PC-3 (cell line): Measurements from ENCODE around the gene CDK11A. TPM values are rescaled to one million over a fixed set of nuclear protein-coding genes. Genes with fewer than 3 reads are reported as not detected.
A peak's percentile ranks its signal among the peaks of the same experiment; 100 is the strongest.
"Not testable (repeated sequence)": the region's sequence is repeated elsewhere in the genome, so short reads cannot be mapped to it uniquely, and the experiment has no call there.

Source experiments
- ATAC-seq: fragments of 200-7000 bp; cut with Tn5 transposase; 2 replicates; pipeline ENCODE4 v1.9.1; 2020; ENCODE audit warnings: mild to moderate bottlenecking, moderate library complexity
- BruUV-seq: library from RNA; stranded (reverse); fragments of 400-500 nt; replicated peaks from 2 replicates; lab custom pipeline; 2021; lab: Mats Ljungman, UMichigan
- CTCF ChIA-PET: fragments of 300-600 bp; sonication (Branson Sonifier 250); formaldehyde crosslinking; loops from one replicate; lab custom pipeline; 2022; ENCODE audit warnings: antibody characterized with exemption; lab: Charles Lee
- POLR2A ChIA-PET: fragments of 300-600 bp; sonication (Branson Sonifier 250); formaldehyde crosslinking; loops from one replicate; lab custom pipeline; 2022; ENCODE audit warnings: antibody characterized with exemption; ENCODE audit not compliant: unreplicated experiment; lab: Charles Lee
- DNase-seq: peaks from one replicate; pipeline ENCODE4 v3.0.0-alpha.2; 2015
- H2AFZ ChIP-seq: fragments of 300-600 bp; sonication (generic); 2 replicates; pipeline ENCODE4 v1.6.0; 2016; ENCODE audit warnings: antibody characterized with exemption, low read length
- H3F3A ChIP-seq: fragments of 300-600 bp; sonication (generic); one replicate; pipeline ENCODE4 v1.6.0; 2017; ENCODE audit warnings: antibody characterized with exemption, low read length, control low read depth, mild to moderate bottlenecking; ENCODE audit not compliant: unreplicated experiment
- H3K27ac ChIP-seq: fragments of 300-600 bp; sonication (generic); 2 replicates; pipeline ENCODE4 v1.5.1; 2016; ENCODE audit warnings: mild to moderate bottlenecking, low read length
- H3K27me3 ChIP-seq: fragments of 300-600 bp; sonication (generic); 2 replicates; pipeline ENCODE4 v1.6.1; 2016; ENCODE audit warnings: low read length, mixed read lengths
- H3K36me3 ChIP-seq: fragments of 300-600 bp; sonication (generic); 2 replicates; pipeline ENCODE4 v1.6.1; 2016; ENCODE audit warnings: low read depth, mixed run types, low read length, mixed read lengths
- H3K4me1 ChIP-seq: fragments of 300-600 bp; sonication (generic); 2 replicates; pipeline ENCODE4 v1.5.1; 2016; ENCODE audit warnings: low read length; ENCODE audit not compliant: insufficient read depth
- H3K4me2 ChIP-seq: fragments of 300-600 bp; sonication (generic); 2 replicates; pipeline ENCODE4 v1.6.0; 2016; ENCODE audit warnings: low read length
- H3K4me3 ChIP-seq: fragments of 300-600 bp; sonication (generic); 2 replicates; pipeline ENCODE4 v1.5.1; 2016; ENCODE audit warnings: mild to moderate bottlenecking, low read length, mixed read lengths
- H3K79me2 ChIP-seq: fragments of 300-600 bp; sonication (generic); 2 replicates; pipeline ENCODE4 v1.6.1; 2017; ENCODE audit warnings: low read length, mixed read lengths
- H3K9ac ChIP-seq: fragments of 300-600 bp; sonication (generic); 2 replicates; pipeline ENCODE4 v1.6.0; 2016; ENCODE audit warnings: mild to moderate bottlenecking, low read length
- H3K9me2 ChIP-seq: fragments of 300-600 bp; sonication (generic); replicated peaks from 2 replicates; pipeline ENCODE4 v1.6.1; 2016; ENCODE audit warnings: mixed run types, low read length, mixed read lengths
- H3K9me3 ChIP-seq: fragments of 300-600 bp; sonication (generic); 2 replicates; pipeline ENCODE4 v1.6.1; 2016; ENCODE audit warnings: low read length, mixed read lengths
- H4K20me1 ChIP-seq: fragments of 300-600 bp; sonication (generic); 2 replicates; pipeline ENCODE4 v1.6.1; 2016; ENCODE audit warnings: low read length, mixed read lengths
- intact Hi-C: fragments of 100-400 bp; cut with micrococcal nuclease; formaldehyde crosslinking; loops from 2 replicates; pipeline ENCODE4 v1.9.0; 2023
- total RNA-seq: library from RNA; depleted of rRNA; stranded (reverse); fragments of >200 nt; gene quantifications from 2 replicates; pipeline ENCODE4 v1.2.3, GENCODE V29; 2014

Gene CDK11A
- total RNA-seq, 1 experiment from 2014 or later, result 11.6 TPM

DNA sequence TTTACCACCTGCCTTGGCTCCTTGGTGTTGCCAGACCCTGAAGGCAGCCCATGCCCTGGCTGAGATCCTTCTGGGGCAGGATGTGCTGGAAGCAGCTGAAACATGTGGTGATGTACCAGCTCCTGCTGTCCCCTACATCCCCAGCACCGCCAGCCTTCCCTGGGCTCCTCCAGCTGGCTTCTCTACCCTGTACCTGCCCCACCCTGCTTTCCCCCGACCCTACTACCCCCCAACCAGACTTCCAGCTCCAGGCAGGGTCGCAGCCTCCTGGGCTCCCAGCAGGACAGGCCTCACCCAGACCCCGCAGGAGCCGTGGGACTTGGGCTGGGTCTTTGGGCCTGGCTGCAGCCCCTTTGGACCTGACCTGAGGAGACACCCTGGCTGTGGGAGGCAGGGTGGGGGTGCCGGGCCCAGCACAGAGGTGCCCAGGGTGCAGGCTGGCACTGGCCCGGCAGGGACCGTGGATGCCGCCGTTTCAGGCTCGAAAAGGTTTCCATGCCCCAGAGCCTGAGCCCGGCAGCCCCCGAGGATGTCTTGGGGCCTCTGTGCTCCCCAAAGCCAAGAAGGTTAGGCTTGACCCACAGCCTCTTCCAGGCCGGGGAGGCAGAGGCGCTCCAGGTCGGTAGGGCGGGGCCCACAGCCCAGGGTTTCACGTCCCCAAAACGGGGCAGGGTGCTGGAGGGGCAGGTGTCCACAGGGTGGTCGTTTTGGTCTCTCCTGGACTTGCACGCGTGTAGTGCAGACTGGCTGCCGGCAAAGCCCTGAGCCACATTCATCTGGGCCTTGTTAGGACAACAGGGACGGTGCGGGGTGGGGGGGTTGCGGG is 26.6 kb downstream of the CDK11A start:
- H3K79me2 ChIP-seq, H3F3A ChIP-seq, H3K9me2 ChIP-seq, H3K27me3 ChIP-seq, H3K4me2 ChIP-seq, POLR2A ChIA-PET, H2AFZ ChIP-seq, H4K20me1 ChIP-seq, H3K9ac ChIP-seq, BruUV-seq, intact Hi-C loops, ATAC-seq, H3K4me3 ChIP-seq, H3K9me3 ChIP-seq, H3K27ac ChIP-seq, CTCF ChIA-PET, H3K36me3 ChIP-seq, H3K4me1 ChIP-seq, DNase-seq: not testable (repeated sequence)

DNA sequence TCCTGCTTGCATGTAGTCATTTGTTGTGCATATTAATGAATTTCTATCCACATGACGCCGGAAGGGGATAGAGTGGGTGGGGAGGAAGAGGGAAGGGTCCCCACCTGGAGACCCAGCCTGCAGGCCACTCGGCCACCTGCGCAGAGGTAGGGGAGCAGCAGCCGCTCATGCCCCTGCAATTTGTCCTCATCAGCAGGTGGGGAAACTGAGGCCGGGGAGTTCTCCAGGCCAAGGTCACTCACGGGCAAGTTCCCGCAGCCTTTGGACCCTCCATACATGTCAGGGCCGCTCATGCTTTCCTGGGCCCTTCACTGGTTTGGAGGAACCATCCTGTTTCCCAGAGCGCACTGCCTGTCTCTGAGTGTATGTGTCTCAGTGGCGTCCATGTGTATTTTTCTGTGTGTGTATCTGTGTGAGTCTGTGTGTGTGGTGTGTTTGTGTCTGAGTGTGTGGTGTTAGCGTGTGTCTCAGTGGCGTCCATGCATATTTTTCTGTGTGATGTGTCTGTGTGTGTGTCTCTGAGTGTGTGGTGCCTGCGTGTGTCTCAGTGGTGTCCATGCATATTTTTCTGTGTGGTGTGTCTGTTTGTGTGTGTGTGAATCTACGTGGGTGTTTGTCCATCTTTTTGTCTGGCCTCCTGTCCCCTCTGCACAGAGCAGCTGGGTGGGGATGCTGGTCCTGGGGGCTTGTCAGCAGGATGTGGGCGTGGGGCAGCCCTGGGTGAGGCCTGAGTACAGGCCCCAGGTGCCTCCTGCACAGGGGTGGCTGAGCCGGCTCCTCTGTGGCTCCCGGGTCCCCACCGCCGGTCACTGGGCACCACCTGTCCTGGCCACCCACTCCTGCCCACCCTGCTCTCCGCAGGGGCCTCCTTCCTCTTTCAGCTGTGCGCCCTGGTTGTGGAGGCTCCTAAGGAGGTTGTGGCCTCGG is 27.5 kb downstream of the CDK11A start:
- BruUV-seq, DNase-seq, CTCF ChIA-PET, H3K9ac ChIP-seq, H3K4me2 ChIP-seq, POLR2A ChIA-PET, H3K4me1 ChIP-seq, H3K9me3 ChIP-seq, H3K9me2 ChIP-seq, H3F3A ChIP-seq, intact Hi-C loops, H3K79me2 ChIP-seq, H3K36me3 ChIP-seq, H3K27ac ChIP-seq, H3K4me3 ChIP-seq, H3K27me3 ChIP-seq, H2AFZ ChIP-seq, ATAC-seq, H4K20me1 ChIP-seq: not testable (repeated sequence)

DNA sequence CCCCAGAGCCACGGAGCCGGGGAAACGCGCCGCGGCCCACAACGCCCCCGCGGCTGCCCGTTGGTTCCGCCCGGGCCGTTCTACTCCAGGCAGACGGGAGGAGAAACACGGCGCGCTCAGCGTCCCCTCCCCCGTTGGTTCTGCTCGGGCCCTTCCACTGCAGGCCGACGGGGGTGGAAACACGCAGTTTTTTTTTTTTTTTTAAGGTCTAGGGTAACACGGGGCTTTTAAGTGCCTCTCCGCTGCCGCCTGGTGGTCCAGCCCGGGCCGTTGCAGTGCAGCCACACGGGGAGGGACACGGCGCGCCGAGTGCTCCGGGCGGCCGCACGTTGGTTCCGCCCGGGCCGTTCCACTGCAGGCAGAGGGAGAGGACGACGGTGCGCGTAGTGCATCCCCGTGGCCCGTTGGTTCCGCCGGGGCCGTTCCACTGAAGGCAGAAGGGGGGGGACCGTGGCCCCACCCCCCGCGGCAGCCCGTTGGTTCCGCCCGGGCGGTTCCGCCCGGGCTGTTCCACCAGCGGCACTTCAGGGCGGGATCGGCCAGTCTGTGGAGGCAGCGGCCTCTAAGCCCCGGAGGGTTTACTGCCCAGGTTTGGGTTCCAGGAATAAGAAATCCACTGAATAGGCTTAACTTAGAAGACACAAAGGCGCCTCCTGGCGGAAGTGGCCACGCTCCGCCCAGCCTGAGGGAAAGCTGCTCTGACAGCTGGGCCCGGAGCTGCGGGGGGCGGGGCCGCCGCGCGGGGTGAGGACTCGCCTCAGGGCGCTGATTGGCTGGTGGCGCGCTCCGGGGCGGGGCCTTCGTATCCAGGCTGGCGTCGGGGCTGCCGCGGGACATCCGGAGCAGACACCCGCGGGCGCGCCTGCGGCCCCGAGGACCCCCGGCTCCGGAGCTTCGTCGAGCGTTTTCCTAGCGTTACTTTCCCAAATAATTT is 31.2 kb downstream of the CDK11A start, which contains the start of gene SLC35E2B:
SLC35E2B (minus strand) TSS at position 82 of the 934 bp plus-strand sequence. CDS start 16,096 bp downstream, outside the sequence.
- BruUV-seq, H3K9me2 ChIP-seq, H3F3A ChIP-seq, H3K27me3 ChIP-seq, H3K79me2 ChIP-seq, intact Hi-C loops, H2AFZ ChIP-seq, H3K36me3 ChIP-seq, CTCF ChIA-PET, POLR2A ChIA-PET, H3K9me3 ChIP-seq, H3K4me1 ChIP-seq, H4K20me1 ChIP-seq: not testable (repeated sequence)
- ATAC-seq, result peak; percentile 81
- Histone ChIP-seq H3K27ac (peak within 1 kb of the TSS; percentile 85), H3K4me2 (peak within 1 kb of the TSS; percentile 70), H3K9ac (peak within 1 kb of the TSS; percentile 83), H3K4me3 (peak within 1 kb of the TSS; percentile 64)
- DNase-seq, result peak; percentile 80

DNA sequence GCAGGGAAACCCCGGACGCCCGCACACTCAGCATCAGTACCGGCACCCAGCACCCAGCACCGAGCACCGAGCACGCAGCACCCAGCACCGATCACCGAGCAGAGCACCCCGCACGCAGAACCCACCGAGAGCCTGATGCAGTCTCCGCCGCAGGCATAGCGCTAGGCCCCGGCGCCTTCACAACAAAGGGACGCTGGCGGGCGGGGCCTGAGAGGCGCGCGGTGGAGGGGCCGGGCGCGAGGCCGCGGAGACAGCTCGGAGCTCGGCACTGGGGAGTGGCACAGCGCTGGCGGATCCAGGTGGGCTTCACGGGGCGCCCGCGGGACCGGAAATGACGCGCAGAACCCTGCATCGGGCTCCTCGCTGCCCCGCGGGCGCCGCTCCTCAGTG is 31.8 kb downstream of the CDK11A start:
- Histone ChIP-seq H3K4me2 (peak overlapping the region; percentile 70; the same call in 1 of the 2 replicates), H3K4me3 (peak overlapping the region; percentile 64), H3K27ac (peak overlapping the region; percentile 85), H3K9ac (peak overlapping the region; percentile 83)
- POLR2A ChIA-PET, H3K9me3 ChIP-seq, BruUV-seq, CTCF ChIA-PET, H4K20me1 ChIP-seq, H3K9me2 ChIP-seq, H3K4me1 ChIP-seq, H3K27me3 ChIP-seq, H3F3A ChIP-seq, H3K36me3 ChIP-seq, H3K79me2 ChIP-seq, intact Hi-C loops, H2AFZ ChIP-seq: not testable (repeated sequence)
- peak; percentile 75 for ATAC-seq
- DNase-seq, result peak; percentile 60

DNA sequence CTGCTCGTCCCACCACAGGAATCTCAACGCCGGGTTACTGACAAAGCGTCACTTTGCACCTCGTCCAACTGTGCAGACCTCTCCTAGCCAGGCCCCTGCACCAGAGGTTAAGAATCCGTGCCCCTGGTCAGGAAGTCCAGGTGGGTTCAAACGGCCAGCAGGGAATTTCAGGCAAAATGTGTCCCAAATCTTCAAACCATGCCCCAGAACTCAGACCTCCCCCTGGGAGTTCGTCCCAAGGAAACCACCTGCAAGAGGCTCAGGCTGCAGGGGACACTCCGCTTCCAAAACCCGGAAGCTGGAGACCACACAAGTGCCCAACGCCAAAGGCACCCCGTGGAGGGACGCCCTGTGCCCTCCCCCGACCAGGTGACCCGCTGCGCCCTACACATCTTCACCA is 32.7 kb downstream of the CDK11A start:
- H3K9ac ChIP-seq, H3K9me3 ChIP-seq, H3K27ac ChIP-seq, H3F3A ChIP-seq, ATAC-seq, POLR2A ChIA-PET, CTCF ChIA-PET, H4K20me1 ChIP-seq, H3K36me3 ChIP-seq, intact Hi-C loops, DNase-seq, BruUV-seq, H2AFZ ChIP-seq, H3K4me1 ChIP-seq, H3K9me2 ChIP-seq, H3K27me3 ChIP-seq: not testable (repeated sequence)
- Histone ChIP-seq H3K4me2 (peak overlapping the region; percentile 63; the same call in 1 of the 2 replicates), H3K4me3 (peak overlapping the region; percentile 53; the same call in 1 of the 2 replicates), H3K79me2 (peaks cover 13% of the 10 kb centered on the region)
